Thyroid gland (tissue), 4 donors: Measurements from ENCODE around the gene PLXNB1. TPM values are rescaled to one million over a fixed set of nuclear protein-coding genes. Genes with fewer than 3 reads are reported as not detected.

ENCODE experiments used
- DNase-seq, 2 donors: peaks; one replicate each; pipeline ENCODE4 v3.0.0-alpha.2; 2019
- H3K27ac ChIP-seq, 3 donors: fragments of 200-600 bp; sonication (generic); 1 replicate in 2 of 3; 2 replicates in 1 of 3; pipeline ENCODE4 v1.5.1; 2016 to 2019; ENCODE audit warnings: mild to moderate bottlenecking in 1 of 3, moderate library complexity in 1 of 3
- H3K27me3 ChIP-seq: fragments of 200-600 bp; sonication (generic); one replicate; pipeline ENCODE4 v1.5.1; 2019
- H3K36me3 ChIP-seq, 2 donors: fragments of 200-600 bp; sonication (generic); one replicate each; pipeline ENCODE4 v1.5.1; 2016 to 2019
- H3K4me1 ChIP-seq, 2 donors: fragments of 200-600 bp; sonication (generic); one replicate each; pipeline ENCODE4 v1.5.1; 2017 to 2019
- H3K4me3 ChIP-seq, 3 donors: fragments of 200-600 bp; sonication (generic); replicated peaks in 1 of 3; 1 replicate in 2 of 3; 2 replicates in 1 of 3; pipeline ENCODE4 v1.5.1; 2016; ENCODE audit warnings: mild to moderate bottlenecking in 1 of 3
- H3K9me3 ChIP-seq: fragments of 200-600 bp; sonication (generic); one replicate; pipeline ENCODE4 v1.5.1; 2017
- CTCF ChIP-seq, 6 experiments: fragments of 200-600 bp in 3 of 6; fragments of 450-650 bp in 3 of 6; sonication (generic) in 3 of 6; IDR thresholded peaks; one replicate each; pipeline ENCODE4 v1.5.1; 2016 to 2019; ENCODE audit warnings: antibody characterized with exemption in 6 of 6, mild to moderate bottlenecking in 2 of 6, inconsistent platforms in 1 of 6, moderate library complexity in 1 of 6
- POLR2A ChIP-seq, 2 donors: fragments of 450-650 bp; IDR thresholded peaks; one replicate each; pipeline ENCODE4 v1.6.1; 2017; ENCODE audit warnings: antibody characterized with exemption in 2 of 2, mild to moderate bottlenecking in 2 of 2, moderate library complexity in 1 of 2
- WGBS, 2 donors: methylation state at CpG; one replicate each; pipeline ENCODE4 v1.1.5; 2017; 5-methylcytosine and 5-hydroxymethylcytosine counted together
- intact Hi-C: fragments of 100-400 bp; cut with DNase I; formaldehyde crosslinking; loops from one replicate; pipeline ENCODE4 v1.15.1; 2023
- total RNA-seq, 4 donors: library from RNA; depleted of rRNA; stranded (reverse); fragments of >200 nt; gene quantifications; one replicate each; pipeline ENCODE4 v1.2.3, GENCODE V29; 2016

Gene PLXNB1
- total RNA-seq, 4 donors from 2014 or later = 126 to 216 (median 138) TPM

- WGBS, 2 donors = 48 to 56% methylated on average over 8 to 11 of the region's 11 CpGs
- Histone ChIP-seq H3K27ac (no peak overlapping the region), H3K4me1 (peaks cover 6 to 20% of the 10 kb centered on the region in 2 donors), H3K9me3 (no peaks in the 10 kb centered on the region), H3K4me3 (no peak overlapping the region), H3K27me3 (no peaks in the 10 kb centered on the region), H3K36me3 (no peaks in the 10 kb centered on the region)
- TF ChIP-seq POLR2A (IDR thresholded peaks at IDR 0.05) (no peak), CTCF (IDR thresholded peaks at IDR 0.05) (no peak)
- intact Hi-C loops = loop anchor here (10.0 kb wide), 1 partner anchor 124 kb away; no protein-coding TSS in a partner anchor
- DNase-seq = no peak
Measured at GRCh38 chr3:48398701-48399386, 31.0 kb downstream of the PLXNB1 start.

GRCh38 chr3:48397767-48398681, 31.9 kb downstream of the PLXNB1 start:
- Histone ChIP-seq H3K27ac (no peak overlapping the region), H3K9me3 (no peaks in the 10 kb centered on the region), H3K36me3 (no peaks in the 10 kb centered on the region), H3K27me3 (no peaks in the 10 kb centered on the region), H3K4me1 (peaks cover 6 to 16% of the 10 kb centered on the region in 2 donors), H3K4me3 (no peak overlapping the region)
- no peak for DNase-seq
- WGBS, 2 donors = 68 to 74% methylated on average over 7 to 8 of the region's 9 CpGs
- intact Hi-C loops = loop anchor here (10.0 kb wide), 1 partner anchor 123 kb away; no protein-coding TSS in a partner anchor
- no peak for TF ChIP-seq CTCF (IDR thresholded peaks at IDR 0.05)
- no peak for TF ChIP-seq POLR2A (IDR thresholded peaks at IDR 0.05)

- TF ChIP-seq CTCF (IDR thresholded peaks at IDR 0.05) (no peak), POLR2A (IDR thresholded peaks at IDR 0.05) (no peak)
- intact Hi-C loops = loop anchor here (10.0 kb wide), 1 partner anchor 121 kb away; no protein-coding TSS in a partner anchor
- Histone ChIP-seq H3K27ac (no peak overlapping the region), H3K36me3 (no peaks in the 10 kb centered on the region), H3K4me1 (no peaks in the 10 kb centered on the region), H3K9me3 (no peaks in the 10 kb centered on the region), H3K27me3 (no peaks in the 10 kb centered on the region), H3K4me3 (no peak overlapping the region)
- DNase-seq = no peak
- 67 to 71% methylated on average over 3 of the region's 3 CpGs for WGBS, 2 donors
Measured at GRCh38 chr3:48395714-48396113, 34.2 kb downstream of the PLXNB1 start.

GRCh38 chr3:48394391-48394790, 35.5 kb downstream of the PLXNB1 start:
- no peak for DNase-seq
- WGBS, 2 donors = 85 to 93% methylated on average over 2 of the region's 2 CpGs
- TF ChIP-seq CTCF (IDR thresholded peaks at IDR 0.05) (no peak), POLR2A (IDR thresholded peaks at IDR 0.05) (no peak)
- no peaks in the 10 kb centered on the region for H3K4me1 ChIP-seq
- H3K36me3 ChIP-seq = no peaks in the 10 kb centered on the region
- intact Hi-C loops = loop anchor here (10.0 kb wide), 1 partner anchor 120 kb away; no protein-coding TSS in a partner anchor
- no peak overlapping the region for H3K27ac ChIP-seq
- no peaks in the 10 kb centered on the region for H3K27me3 ChIP-seq
- H3K9me3 ChIP-seq = no peaks in the 10 kb centered on the region
- H3K4me3 ChIP-seq = no peak overlapping the region
